MM.1S (cell line): ENCODE measurements around the gene CEP192.

Experiments used
- DNase-seq: peaks from one replicate; pipeline ENCODE4 v3.0.0-alpha.2; 2015
- H2AFZ ChIP-seq: fragments of 300-600 bp; sonication (generic); 2 replicates; pipeline ENCODE4 v1.6.0; 2016; ENCODE audit warnings: antibody characterized with exemption, low read length
- H3F3A ChIP-seq: fragments of 300-600 bp; sonication (generic); 2 replicates; pipeline ENCODE4 v1.6.1; 2016; ENCODE audit warnings: mild to moderate bottlenecking, antibody characterized with exemption, low read length, moderate library complexity, mixed read lengths; ENCODE audit not compliant: insufficient read depth
- H3K27ac ChIP-seq: fragments of 300-600 bp; sonication (generic); 2 replicates; pipeline ENCODE4 v1.5.1; 2016; ENCODE audit warnings: mild to moderate bottlenecking, low read length
- H3K27me3 ChIP-seq: fragments of 300-600 bp; sonication (generic); replicated peaks from 2 replicates; pipeline ENCODE4 v1.6.0; 2016; ENCODE audit warnings: low read length; ENCODE audit not compliant: insufficient read depth
- H3K36me3 ChIP-seq: fragments of 300-600 bp; sonication (generic); replicated peaks from 2 replicates; pipeline ENCODE4 v1.6.1; 2016; ENCODE audit warnings: mild to moderate bottlenecking, low read length, mixed read lengths; ENCODE audit not compliant: insufficient read depth
- H3K4me1 ChIP-seq: fragments of 300-600 bp; sonication (generic); 2 replicates; pipeline ENCODE4 v1.6.1; 2016; ENCODE audit warnings: low read length, mixed read lengths
- H3K4me2 ChIP-seq: fragments of 300-600 bp; sonication (generic); 2 replicates; pipeline ENCODE4 v1.6.0; 2016; ENCODE audit warnings: low read depth, low read length
- H3K4me3 ChIP-seq: fragments of 300-600 bp; sonication (generic); 2 replicates; pipeline ENCODE4 v1.5.1; 2016; ENCODE audit warnings: low read length, mixed read lengths
- H3K79me2 ChIP-seq: fragments of 300-600 bp; sonication (generic); 2 replicates; pipeline ENCODE4 v1.6.1; 2016; ENCODE audit warnings: mixed run types, low read length, mixed read lengths
- H3K9ac ChIP-seq: fragments of 300-600 bp; sonication (generic); 2 replicates; pipeline ENCODE4 v1.6.1; 2016; ENCODE audit warnings: low read length, mixed read lengths
- H3K9me2 ChIP-seq: fragments of 300-600 bp; sonication (generic); replicated peaks from 2 replicates; pipeline ENCODE4 v1.6.1; 2016; ENCODE audit warnings: mild to moderate bottlenecking, low read length, mixed read lengths; ENCODE audit not compliant: insufficient read depth
- H3K9me3 ChIP-seq: fragments of 300-600 bp; sonication (generic); replicated peaks from 2 replicates; pipeline ENCODE4 v1.6.1; 2016; ENCODE audit warnings: mild to moderate bottlenecking, low read length, mixed read lengths; ENCODE audit not compliant: insufficient read depth
- H4K20me1 ChIP-seq: fragments of 300-600 bp; sonication (generic); 2 replicates; pipeline ENCODE4 v1.6.1; 2016; ENCODE audit warnings: mild to moderate bottlenecking, low read length, moderate library complexity, mixed read lengths; ENCODE audit not compliant: insufficient read depth
- EZH2 ChIP-seq: fragments of 300-600 bp; sonication (generic); optimal IDR thresholded peaks from 2 replicates; pipeline ENCODE3; 2017; ENCODE audit warnings: low read depth, mild to moderate bottlenecking, antibody characterized with exemption, low read length, mixed read lengths
- EZH2phosphoT487 ChIP-seq: fragments of 300-600 bp; sonication (generic); IDR thresholded peaks from 2 replicates; pipeline ENCODE4 v1.6.1; 2018; ENCODE audit warnings: antibody characterized with exemption, low read length
- TF ChIP-seq, protein P1 (sequence below): fragments of 300-600 bp; sonication (generic); IDR thresholded peaks from 2 replicates; pipeline ENCODE4 v1.5.1; 2016; ENCODE audit warnings: antibody characterized with exemption, low read length, mixed read lengths

Gene CEP192

DNA sequence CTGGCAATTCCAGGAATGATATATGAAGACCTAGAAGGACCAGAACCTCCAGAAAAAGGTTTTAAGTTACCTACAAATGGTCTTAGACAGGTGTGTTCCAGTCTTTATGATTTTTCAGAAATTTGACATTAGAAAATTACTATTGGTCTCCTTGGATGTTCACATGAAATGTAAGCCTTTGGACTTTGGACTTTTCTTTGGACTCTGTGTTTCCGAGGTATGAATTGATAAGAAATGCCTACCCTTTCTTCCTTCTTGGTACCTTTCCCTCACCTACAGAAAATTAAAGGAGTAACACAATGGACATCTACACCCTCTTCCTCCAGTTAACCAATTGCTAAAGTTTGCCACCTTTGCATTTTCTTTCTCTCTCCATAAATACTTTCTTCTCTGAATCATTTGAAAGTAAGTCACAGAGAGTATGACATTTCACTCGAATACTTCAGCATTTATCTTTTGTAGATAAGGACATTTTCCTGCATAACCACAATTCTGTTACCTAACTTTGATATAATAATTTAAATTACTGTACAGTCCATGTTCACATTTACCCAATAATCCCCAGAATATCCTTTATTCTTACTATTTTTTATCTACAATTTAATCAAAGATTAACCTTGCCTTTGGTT, 26.2 kb downstream of the CEP192 start:
- no peaks in the 10 kb centered on the region for H3K27me3 ChIP-seq
- H3K36me3 ChIP-seq = peaks cover 6% of the 10 kb centered on the region; the same call in 1 of the 2 replicates
- H3F3A ChIP-seq = no peaks in the 10 kb centered on the region
- DNase-seq = no peak
- H3K9me3 ChIP-seq = no peaks in the 10 kb centered on the region
- no peak overlapping the region for H3K9ac ChIP-seq
- H2AFZ ChIP-seq = no peak overlapping the region
- H3K27ac ChIP-seq = no peak overlapping the region
- no peak for TF ChIP-seq EZH2phosphoT487
- no peak for TF ChIP-seq EZH2
- TF ChIP-seq, protein P1, sequence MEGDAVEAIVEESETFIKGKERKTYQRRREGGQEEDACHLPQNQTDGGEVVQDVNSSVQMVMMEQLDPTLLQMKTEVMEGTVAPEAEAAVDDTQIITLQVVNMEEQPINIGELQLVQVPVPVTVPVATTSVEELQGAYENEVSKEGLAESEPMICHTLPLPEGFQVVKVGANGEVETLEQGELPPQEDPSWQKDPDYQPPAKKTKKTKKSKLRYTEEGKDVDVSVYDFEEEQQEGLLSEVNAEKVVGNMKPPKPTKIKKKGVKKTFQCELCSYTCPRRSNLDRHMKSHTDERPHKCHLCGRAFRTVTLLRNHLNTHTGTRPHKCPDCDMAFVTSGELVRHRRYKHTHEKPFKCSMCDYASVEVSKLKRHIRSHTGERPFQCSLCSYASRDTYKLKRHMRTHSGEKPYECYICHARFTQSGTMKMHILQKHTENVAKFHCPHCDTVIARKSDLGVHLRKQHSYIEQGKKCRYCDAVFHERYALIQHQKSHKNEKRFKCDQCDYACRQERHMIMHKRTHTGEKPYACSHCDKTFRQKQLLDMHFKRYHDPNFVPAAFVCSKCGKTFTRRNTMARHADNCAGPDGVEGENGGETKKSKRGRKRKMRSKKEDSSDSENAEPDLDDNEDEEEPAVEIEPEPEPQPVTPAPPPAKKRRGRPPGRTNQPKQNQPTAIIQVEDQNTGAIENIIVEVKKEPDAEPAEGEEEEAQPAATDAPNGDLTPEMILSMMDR = no peak
- no peak overlapping the region for H3K4me3 ChIP-seq
- H4K20me1 ChIP-seq = no peaks in the 10 kb centered on the region
- H3K4me1 ChIP-seq = no peaks in the 10 kb centered on the region
- no peak overlapping the region for H3K4me2 ChIP-seq
- H3K9me2 ChIP-seq = no peaks in the 10 kb centered on the region
- peaks cover 3% of the 10 kb centered on the region for H3K79me2 ChIP-seq

DNA sequence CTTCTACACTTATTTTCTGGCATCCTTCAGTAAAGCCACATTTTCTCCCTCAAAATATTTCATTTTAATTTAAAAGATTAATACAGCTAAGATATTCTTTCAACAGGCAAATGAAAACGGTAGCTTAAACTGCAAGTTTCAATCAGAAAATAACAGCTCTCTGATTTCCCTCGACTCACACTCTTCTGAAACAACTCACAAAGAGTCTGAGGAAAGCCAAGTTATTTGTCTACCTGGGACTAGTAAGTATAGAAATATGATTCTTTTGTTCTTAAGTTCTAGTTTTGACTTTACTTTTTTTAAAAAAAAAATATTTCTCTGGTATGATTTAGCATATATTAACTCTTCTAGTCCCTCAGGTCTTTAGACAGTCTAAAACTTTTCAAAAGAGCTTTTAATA, 27.2 kb downstream of the CEP192 start:
- Histone ChIP-seq H3K27me3 (no peaks in the 10 kb centered on the region), H3K9me3 (no peaks in the 10 kb centered on the region), H3K4me3 (no peak overlapping the region), H3K27ac (no peak overlapping the region), H3K9me2 (no peaks in the 10 kb centered on the region), H3F3A (no peaks in the 10 kb centered on the region), H4K20me1 (no peaks in the 10 kb centered on the region), H3K36me3 (peaks cover 6% of the 10 kb centered on the region; the same call in 1 of the 2 replicates), H3K79me2 (peaks cover 13% of the 10 kb centered on the region), H3K9ac (no peak overlapping the region), H3K4me2 (no peak overlapping the region), H2AFZ (no peak overlapping the region), H3K4me1 (no peaks in the 10 kb centered on the region)
- no peak for DNase-seq
- TF ChIP-seq, protein P1 = no peak

DNA sequence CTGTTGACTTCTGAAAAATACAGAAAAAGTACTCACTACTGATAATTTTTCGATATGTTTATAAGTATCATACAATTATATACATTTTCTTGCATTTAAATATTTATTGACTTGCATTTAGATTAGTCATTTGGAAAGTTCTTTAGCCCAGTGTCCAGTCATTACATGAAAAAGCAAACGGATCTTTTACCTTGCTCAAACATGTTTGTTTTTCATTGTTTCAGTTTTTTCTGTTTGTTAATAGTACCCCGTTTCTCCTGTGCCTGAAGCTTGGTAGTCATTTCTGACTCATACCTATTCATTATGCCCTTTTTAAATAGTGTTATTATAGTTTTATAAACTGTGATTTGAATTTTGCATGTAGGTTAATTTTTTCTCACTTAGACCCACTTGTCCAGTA, 28.1 kb downstream of the CEP192 start:
- Histone ChIP-seq H4K20me1 (no peaks in the 10 kb centered on the region), H2AFZ (no peak overlapping the region), H3K9me2 (no peaks in the 10 kb centered on the region), H3K36me3 (peaks cover 6% of the 10 kb centered on the region; the same call in 1 of the 2 replicates), H3K27ac (no peak overlapping the region), H3K27me3 (no peaks in the 10 kb centered on the region), H3K9me3 (no peaks in the 10 kb centered on the region), H3K4me1 (no peaks in the 10 kb centered on the region), H3K4me3 (no peak overlapping the region), H3F3A (no peaks in the 10 kb centered on the region), H3K9ac (no peak overlapping the region), H3K4me2 (no peak overlapping the region), H3K79me2 (peaks cover 21% of the 10 kb centered on the region)
- DNase-seq = no peak
- TF ChIP-seq EZH2 (no peak), EZH2phosphoT487 (no peak)
- TF ChIP-seq, protein P1 = no peak
